ENCODE results near the gene BARX1.

The BARX1 gene

DNA sequence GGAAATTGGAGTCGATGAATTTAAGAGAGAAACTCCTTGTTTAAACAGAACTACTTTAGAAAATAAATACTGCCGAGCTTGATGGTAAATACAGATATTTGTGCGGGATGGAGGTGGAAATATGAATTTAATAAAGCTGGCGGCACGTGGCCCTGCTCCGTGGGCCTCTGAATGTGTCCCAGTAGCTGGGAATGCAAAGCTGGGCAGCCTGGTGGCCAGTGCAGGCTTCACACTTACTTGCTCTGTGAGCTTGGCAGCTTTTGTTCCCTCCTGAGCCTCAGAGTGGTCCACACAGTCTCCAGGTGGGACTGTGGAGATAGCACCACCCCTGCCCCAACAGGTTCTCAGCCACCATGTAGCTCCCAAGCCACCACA lies 45.9 kb downstream of the BARX1 start:
- no peak for DNase-seq (ENCODE audit: low read depth)
- no peak for TF ChIP-seq CTCF (IDR thresholded peaks at IDR 0.05; ENCODE audit: control insufficient read depth, extremely low read depth, insufficient read depth)
- no peak overlapping the region for H3K4me3 ChIP-seq (ENCODE audit: low read depth, low read length)

GRCh38 chr9:93908591-93909241 lies 46.4 kb downstream of the BARX1 start:
- TF ChIP-seq CTCF (IDR thresholded peaks at IDR 0.05; ENCODE audit: control insufficient read depth, extremely low read depth, insufficient read depth), result no peak
- H3K4me3 ChIP-seq (ENCODE audit: low read depth, low read length), result no peak overlapping the region
- no peak for DNase-seq (ENCODE audit: low read depth)

GRCh38 chr9:93907551-93908199 lies 47.5 kb downstream of the BARX1 start:
- H3K4me3 ChIP-seq (ENCODE audit: low read depth, low read length), result no peak overlapping the region
- DNase-seq (ENCODE audit: low read depth), result no peak
- TF ChIP-seq CTCF (IDR thresholded peaks at IDR 0.05; ENCODE audit: control insufficient read depth, extremely low read depth, insufficient read depth), result no peak

- no peak for TF ChIP-seq CTCF (IDR thresholded peaks at IDR 0.05; ENCODE audit: control insufficient read depth, extremely low read depth, insufficient read depth)
- no peak for DNase-seq (ENCODE audit: low read depth)
- no peak overlapping the region for H3K4me3 ChIP-seq (ENCODE audit: low read depth, low read length)
Observed at GRCh38 chr9:93906195-93906880, 48.8 kb downstream of the BARX1 start.

GRCh38 chr9:93905473-93906133 lies 49.6 kb downstream of the BARX1 start:
- H3K4me3 ChIP-seq (ENCODE audit: low read depth, low read length), result no peak overlapping the region
- TF ChIP-seq CTCF (IDR thresholded peaks at IDR 0.05; ENCODE audit: control insufficient read depth, extremely low read depth, insufficient read depth), result no peak
- no peak for DNase-seq (ENCODE audit: low read depth)

DNA sequence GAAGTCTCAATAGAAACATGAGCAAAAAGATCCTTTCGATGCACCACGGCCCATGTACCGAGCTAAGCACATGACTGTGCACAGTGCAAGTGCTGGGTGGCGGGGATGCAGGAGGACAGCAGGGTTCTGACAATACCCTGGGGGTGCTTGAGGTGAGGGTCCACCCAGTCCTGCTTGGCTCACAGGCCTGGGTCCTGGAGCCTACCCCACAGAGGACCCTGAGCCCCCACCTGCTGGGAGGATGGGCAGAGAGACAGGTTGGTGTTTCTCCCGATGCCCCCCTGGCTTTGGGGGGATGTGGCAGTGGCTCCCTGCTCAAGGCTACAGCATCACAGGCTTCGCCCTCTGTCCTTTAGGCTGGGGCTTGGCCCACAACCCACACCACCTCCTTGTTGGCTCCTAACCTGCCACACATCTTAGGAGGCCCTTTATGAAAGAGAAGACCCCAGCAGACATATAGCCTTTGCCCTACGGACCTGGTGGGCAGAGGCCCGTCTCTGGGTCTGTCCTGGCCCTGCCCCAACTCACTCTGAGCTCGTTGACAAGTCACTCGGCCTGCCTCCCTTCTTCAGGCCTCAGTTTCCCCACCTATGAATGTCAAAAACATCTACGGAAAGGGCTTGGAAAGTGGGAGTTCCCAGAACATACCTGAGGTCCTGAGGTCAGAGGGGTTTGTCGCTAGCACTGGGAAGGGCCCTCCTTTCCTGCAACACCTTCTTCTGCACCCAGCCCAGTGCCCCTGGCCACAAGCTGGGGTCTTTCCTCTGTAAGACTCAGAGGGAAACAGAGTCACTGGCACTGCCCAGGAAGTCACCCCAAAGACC lies 50.3 kb downstream of the BARX1 start:
- H3K4me3 ChIP-seq (ENCODE audit: low read depth, low read length), result no peak overlapping the region
- no peak for DNase-seq (ENCODE audit: low read depth)
- no peak for TF ChIP-seq CTCF (IDR thresholded peaks at IDR 0.05; ENCODE audit: control insufficient read depth, extremely low read depth, insufficient read depth)

All from LNCaP clone FGC (cell line).